NB4 (cell line): ENCODE measurements around the gene SMYD3.

Experiments used
- MYC ChIP-seq: IDR thresholded peaks from 2 replicates; pipeline ENCODE4 v1.6.1; 2011; ENCODE audit warnings: low read depth, low read length
- POLR2A ChIP-seq: IDR thresholded peaks from 2 replicates; pipeline ENCODE4 v1.6.1; 2011; ENCODE audit warnings: mild to moderate bottlenecking; ENCODE audit not compliant: insufficient read length; ENCODE audit errors: extremely low read depth
- TF ChIP-seq, protein P1 (sequence below): IDR thresholded peaks from one replicate; pipeline ENCODE4 v1.5.1; 2012; ENCODE audit warnings: low read depth, low read length

DNA sequence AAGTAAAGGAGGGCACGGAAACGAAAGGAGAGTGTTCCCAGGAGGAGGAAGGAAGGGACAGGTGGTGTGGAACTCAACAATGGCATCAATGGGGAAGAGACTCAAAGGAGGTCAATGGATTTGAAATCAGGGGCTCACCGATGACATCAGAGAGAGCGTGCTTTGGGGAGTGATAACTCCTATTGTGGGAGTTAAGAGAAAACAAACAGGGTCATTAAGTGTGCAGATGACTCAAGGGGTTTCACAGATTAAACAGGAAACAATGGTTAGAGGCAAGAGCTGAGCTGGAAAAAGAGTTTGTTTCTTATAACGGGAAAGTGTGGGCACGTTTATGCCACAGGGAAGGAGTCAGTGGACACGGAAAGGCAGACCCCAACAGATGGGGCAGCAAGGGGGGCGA lies 629.1 kb downstream of the SMYD3 start:
- no peak for TF ChIP-seq POLR2A
- TF ChIP-seq, protein P1, sequence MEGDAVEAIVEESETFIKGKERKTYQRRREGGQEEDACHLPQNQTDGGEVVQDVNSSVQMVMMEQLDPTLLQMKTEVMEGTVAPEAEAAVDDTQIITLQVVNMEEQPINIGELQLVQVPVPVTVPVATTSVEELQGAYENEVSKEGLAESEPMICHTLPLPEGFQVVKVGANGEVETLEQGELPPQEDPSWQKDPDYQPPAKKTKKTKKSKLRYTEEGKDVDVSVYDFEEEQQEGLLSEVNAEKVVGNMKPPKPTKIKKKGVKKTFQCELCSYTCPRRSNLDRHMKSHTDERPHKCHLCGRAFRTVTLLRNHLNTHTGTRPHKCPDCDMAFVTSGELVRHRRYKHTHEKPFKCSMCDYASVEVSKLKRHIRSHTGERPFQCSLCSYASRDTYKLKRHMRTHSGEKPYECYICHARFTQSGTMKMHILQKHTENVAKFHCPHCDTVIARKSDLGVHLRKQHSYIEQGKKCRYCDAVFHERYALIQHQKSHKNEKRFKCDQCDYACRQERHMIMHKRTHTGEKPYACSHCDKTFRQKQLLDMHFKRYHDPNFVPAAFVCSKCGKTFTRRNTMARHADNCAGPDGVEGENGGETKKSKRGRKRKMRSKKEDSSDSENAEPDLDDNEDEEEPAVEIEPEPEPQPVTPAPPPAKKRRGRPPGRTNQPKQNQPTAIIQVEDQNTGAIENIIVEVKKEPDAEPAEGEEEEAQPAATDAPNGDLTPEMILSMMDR = no peak
- TF ChIP-seq MYC = no peak
